Glomerular endothelial cell (primary cell): ENCODE measurements around the gene ADAT3. TPM values are rescaled to one million over a fixed set of nuclear protein-coding genes. Genes with fewer than 3 reads are reported as not detected.

Source experiments
- DNase-seq: peaks from one replicate; pipeline ENCODE4 v3.0.0-alpha.2; 2011; ENCODE audit warnings: low read depth, low spot score; ENCODE audit errors: extremely low read depth
- total RNA-seq: library from RNA; depleted of rRNA; stranded (reverse); fragments of >200 nt; gene quantifications from 2 replicates; pipeline ENCODE4 v1.2.3, GENCODE V29; 2015

Gene ADAT3
- 4.8 and 8.2 TPM in 2 replicates for total RNA-seq

DNA sequence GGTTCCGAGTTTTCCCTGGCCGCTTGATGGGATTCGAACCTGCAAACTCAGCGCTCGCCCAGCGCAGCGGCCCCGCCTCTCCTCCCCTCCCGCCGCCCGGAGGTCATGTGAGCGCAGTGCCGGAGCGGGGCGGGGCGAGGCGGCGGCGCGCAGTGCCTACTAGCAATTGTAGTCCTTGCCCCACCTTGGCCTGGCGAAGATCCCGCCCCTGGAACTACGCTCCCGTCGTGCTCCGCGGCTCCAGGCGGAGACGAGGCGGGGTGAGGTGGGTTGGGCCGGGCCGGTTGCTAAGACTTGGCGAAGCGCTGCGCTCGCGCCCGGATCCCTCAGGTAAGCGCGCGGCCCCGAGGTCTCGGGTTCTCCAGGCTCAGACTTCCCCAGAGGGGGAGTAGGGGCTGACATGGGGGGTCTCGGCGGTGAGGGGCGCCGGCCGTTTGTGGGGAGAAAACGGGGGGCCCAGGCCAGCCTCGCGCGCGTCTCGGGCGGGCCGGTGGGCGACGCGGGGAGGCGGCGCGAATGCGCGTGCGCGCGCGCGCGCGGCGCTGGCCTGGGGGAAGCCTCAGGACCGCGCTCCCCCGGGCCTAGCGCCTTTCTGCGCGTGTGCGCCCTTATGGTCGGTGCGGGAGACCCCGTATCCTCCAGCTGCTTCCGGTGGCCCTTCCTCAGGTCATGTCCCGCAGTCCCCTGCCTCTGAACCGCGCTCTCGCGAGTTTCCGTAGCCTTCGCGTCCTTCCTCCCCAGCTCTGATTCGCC, at the start of gene ADAT3, which contains the start of gene SCAMP4:
TSS of gene ADAT3 (plus strand) at position 290 of the 753 bp plus-strand sequence. CDS start 6,649 bp downstream, outside the sequence.
TSS of gene SCAMP4 (plus strand) at position 290 of the 753 bp plus-strand sequence. CDS start 9,621 bp downstream, outside the sequence.
- DNase-seq, result no peak

DNA sequence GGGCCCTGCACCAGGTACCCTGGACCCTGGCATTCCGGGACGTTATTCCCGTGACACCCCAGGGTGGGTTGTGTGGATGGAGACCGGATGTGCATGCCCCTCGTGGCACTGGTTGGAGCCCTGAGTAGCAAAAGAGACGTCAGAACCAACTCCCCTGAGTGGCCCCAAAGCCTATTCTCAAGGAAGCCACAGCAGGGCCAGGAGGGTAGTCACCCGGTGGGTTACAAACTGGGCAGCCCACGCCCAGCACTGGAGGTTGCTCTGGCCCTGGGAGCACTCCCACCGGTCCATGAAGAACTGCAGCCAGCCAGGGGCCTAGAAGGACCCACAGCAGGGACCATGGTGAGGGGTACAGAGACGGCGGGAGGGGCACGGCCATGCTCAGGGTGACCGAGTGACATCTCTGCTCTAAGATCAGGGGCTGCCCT, 49.4 kb upstream of the ADAT3 start:
- no peak for DNase-seq

DNA sequence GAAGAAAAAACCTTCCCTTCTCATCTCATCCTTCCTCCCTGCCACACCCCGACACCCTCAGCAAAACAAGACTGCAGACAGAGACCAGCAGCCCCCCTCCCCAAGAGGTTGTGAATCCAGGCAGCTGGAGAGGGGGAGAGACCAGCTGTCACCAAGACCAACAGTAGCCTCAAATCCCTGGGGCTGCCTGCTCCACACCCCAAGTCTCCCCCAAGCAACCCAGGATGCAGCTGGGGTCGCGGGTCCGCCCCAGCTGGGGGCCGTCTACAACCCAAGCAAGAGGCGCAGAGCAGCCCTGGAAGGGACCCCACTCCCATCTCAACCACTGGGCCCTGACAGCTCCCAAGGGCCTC, 48.9 kb upstream of the ADAT3 start:
- no peak for DNase-seq

DNA sequence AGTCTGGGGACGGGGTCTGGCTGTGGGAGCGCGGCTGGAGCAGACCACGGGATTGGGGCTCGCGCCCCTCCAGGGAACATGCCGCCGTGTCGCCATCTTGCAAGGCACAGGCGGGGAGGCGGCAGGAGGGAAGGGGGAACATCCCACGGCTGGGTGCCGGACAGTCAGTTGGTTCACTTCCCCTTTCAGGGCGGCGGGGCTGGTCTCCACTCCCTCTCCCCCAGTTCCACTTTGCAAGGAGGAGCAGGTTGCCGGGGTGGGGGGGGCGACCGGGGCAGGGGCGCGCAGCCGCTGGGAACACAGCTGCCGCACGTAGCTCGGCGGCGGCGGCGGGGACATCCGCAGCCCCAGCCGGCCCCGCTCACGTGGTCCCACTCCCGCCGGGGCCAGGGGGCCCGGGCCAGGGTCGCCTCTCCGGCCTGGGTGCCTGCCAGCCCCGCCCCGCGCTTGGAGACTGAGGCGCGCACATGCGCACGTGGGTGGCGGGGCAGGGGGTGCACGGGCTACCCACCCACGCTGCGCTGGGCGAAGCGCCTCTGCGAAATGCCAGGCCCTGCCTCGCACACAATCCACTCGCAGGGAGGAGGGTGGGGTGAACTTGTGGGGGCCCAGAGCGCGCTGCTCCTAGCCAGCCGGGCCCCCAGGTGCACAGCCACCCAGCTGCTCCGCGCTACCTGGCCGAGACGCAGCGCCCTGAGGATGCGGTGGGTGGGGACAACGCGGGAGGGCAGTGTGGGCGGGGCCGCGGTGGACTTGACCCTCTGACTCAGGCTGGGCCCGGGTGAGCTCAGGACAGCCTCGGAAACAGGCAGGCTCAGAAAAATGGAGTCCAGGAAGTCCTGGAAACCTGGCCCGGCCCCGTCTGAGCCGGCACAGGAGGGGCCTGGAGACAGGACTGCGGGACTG, 48.2 kb upstream of the ADAT3 start:
- no peak for DNase-seq

DNA sequence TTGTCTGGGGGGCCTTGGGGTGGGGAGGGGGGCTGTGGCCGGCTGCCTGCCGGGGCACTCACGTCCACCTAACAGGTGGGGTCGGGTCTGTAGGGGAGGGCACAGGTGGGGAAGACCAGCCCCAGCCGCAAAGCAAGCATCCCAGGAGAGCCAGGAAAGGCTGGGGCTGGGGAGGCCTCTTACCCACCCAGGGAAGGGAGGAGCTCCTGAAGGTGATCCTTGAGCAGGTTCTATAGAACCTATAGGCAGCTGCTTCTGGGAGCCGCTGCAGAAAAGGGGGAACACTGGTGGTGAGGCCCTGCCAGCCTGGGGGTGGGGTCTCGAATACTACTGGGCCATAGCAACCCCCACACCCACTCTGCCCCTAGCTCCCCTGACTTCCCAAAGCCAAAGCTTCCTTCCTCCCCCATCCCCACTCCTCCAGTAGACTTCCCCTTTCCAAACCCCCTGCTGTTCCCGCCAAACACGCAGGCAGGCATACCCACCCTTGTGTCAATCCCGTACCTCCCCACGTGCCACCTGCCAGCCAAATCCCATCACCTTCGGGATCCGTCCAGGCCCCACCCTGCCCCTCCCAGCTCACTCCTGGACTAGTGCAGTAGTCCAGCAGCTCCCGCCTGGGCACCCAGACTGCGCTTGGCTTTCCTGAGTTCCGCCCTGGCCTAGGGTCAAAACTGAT, 47.4 kb upstream of the ADAT3 start:
- DNase-seq, result no peak

DNA sequence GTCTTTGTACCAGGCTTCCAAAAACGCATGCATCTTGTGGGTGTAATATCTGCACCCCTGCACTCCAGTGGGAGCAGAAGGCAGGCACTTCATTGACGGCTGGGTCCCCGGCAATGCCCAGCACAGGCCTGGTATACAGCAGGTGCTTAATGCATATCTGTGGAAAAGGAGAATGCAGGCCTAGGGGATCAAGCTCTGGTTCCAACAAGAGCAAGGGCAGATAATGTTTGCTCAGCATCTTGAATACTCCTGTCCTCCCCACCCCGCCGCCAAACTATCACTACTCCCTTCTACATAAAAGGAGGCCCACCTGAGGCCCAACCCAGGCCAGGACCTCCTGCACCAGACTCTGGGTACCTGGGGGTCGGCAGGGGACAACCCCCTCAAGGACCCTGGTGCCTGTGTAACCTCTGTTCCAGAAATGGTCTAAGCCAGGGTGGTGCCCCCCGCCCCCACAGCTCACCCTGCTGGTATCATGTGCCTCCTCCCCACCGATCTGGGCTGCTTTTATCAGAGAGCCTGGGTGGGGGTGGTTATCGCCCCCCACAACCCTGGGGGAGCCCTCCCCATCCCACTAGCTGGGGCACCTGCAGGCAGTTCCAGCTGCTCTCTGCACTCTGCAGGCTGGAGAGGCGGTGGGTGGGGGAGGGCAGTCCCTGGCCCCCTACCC, 46.7 kb upstream of the ADAT3 start:
- DNase-seq, result no peak

DNA sequence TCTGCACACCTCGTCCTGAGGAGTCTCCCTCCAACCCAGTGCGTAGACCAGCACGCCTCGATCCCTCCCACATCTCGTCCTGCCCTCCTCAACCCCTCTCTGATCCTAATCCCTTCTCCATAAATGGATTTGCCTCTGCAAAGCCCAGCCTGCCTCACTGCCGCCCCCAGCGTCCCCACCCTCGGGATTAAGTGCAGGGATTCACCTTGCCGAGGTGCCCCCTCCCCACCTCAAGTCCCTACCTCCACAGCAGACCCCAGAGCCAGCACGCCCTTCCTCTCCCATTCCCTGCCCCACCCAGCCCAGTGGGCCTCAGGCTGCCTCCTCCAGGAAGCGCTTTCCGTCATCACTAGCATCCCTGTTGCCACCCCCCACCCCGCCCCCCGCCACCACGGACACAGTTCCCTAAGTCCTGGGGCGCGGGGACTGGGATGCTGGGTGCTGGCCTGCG, 45.8 kb upstream of the ADAT3 start:
- no peak for DNase-seq

DNA sequence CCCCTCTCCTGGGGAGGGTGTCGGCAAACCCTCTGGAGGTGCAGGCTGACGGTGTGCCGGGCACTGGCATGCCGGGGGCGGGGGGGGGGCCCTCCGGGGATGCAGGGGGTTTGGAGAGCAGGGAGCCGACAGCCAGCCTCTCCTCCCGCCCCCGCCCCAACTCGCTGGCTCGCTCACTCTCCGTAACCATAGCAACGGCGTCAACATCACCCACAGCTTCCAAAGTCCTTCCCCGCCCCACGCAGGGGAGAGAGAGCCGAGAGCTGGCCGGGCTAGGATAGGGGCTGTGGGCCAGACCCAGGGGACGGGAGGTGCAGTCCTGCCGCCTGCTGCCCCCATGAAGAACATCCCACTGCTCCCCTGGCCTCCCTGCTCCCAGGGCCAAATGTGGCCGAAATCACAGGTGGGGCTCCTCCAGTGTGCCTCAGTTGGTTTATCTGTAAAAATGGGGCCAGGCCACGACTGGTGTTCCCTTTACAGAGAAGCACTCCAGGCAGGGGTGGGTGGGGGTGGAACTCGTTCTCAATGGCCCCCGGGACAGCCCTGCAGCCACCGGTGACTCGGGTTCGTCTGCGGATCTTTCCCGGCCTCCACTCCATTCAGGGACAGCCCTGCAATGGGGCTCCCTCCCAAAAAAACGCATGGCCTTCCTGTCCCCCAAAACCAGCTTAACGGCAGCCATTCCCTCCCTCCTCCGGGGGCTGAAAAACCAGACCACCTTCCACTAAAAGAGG, 45.0 kb upstream of the ADAT3 start:
- no peak for DNase-seq

DNA sequence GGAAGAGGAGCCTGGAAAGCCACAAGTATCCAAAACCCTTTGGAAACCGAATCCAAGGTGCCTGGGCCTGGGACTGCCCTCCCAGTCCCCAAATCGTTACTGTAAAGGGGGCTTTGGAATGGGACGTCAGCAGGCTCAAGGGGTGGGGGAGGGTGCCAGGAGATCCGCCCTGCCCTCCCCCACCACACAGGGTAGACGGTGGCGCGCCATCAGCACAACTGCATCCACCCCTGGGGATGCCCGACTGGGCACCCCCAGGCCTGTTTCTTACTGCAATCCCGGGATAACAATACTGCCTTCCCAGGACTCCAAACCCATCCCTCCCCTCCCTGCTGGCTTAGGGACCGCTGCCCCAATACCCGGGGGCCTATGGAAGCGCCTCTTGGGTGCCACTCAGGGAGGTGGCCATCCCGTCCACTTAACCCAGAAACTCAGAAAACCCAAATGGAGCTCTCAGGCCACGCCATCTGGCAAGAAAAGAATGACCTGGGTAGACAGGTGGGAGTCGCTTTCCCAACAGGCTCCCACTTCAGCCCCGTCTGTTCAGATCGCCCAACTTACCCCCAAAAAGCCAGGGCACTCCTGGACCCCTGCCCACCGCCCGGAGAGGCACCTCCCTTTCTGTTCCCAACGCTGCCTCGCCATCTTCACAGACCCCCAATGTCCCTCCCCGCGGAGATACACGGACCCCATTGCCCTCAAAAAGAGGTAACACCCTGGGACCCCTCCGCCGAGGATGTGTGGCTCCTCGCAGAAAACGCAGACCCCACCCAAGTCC, 44.2 kb upstream of the ADAT3 start:
- DNase-seq, result no peak

DNA sequence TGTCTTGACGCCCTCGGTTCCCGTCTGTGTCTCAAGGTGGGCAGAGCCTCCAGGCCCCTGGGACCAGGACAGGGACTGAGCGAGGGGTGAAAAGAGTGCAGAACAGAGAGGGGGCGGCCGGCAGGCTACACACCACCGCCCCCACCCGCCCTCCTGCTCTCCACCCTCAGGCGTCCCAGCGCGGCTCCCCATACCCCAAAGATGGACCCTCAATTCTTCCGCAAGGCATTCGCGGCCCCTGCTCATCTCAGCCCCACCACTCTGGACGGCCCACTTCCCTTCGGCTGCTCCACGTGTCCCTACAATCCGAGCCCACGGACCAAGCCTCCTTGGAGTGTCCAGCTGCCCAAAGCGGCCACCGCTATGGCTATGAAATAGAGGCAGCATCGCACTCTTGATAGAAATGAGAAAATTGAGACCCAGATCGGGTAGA, 43.6 kb upstream of the ADAT3 start:
- no peak for DNase-seq

DNA sequence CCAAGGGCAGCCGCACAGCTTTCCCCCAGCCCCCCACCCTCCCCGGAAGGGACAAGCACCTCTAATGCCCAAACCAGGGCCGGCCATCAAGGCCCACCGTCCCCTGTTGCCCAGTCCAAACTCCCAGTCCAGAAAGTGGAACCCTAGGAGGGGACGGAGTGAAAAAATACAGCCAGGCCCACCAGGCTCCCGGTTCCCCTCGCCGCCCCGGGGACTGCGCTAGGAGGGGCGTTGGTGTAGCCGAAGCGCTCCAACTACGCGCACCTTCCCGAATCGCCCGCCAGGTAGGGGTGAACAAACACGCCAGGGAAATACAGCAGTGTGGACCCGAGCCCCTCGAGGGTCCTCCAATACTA, 43.2 kb upstream of the ADAT3 start:
- no peak for DNase-seq

DNA sequence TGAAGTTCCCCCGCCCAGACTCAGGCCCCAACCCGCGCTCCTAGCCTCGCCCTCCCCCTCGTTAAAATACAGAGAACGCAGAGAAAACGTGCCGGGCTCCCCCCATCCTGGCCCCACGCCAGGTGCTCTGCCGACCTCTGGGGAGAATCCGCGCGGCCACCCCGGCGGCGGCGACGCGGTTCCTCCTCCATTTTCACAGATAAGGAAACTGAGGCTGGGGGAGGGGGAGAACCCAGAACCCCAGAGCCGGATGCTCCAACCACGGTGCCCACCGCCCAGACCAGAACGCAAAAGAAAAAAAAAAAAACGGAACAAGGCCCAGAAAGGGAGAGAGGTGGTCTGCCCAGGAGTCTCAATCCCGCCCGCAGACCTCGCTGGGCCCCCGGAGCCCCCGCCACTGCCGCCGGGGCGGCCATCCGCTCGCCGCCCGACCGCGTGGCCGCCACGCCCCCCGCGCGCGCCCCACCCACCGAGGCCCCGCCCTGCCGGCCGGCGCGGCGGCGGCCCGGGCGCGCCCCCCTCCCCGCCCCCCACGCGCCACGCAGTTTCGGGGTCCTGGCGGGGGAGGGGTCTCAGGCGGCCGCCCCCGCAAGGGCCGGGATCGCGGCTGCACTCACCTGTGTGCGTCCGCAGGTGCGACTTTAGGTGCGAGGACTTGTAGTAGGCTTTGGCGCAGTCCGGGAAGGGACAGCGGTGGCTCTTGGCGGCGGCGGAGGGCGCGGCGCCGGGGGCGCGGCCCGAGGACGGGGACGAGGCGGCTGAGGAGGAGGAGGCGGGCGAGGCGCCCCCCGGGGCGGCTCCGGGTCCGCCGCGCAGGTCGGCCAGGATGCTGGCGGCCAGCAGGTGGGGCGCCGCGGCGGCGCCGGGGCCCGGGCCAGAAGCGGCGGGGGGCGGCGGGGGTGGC, 42.5 kb upstream of the ADAT3 start:
- DNase-seq, result no peak

DNA sequence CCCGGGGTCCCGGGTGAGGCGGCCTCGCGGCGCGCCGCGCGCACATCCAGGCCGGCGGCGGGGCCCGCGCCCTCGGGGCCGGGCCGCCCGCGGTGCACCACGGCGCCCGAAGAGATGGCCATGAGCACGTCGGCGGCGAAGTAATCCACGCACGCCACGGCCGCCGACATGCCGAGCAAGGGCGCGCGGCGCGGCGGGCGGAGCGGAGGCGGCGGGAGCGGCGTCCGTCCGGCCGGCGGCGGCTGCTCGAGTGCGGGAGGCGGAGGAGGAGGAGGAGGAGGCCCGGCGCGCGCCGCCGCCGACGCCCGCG, 41.9 kb upstream of the ADAT3 start, which contains the start of gene KLF16:
TSS of gene KLF16 (minus strand) at position 252 of the 310 bp plus-strand sequence. CDS start at position 170, 82 bp downstream.
- DNase-seq, result no peak

DNA sequence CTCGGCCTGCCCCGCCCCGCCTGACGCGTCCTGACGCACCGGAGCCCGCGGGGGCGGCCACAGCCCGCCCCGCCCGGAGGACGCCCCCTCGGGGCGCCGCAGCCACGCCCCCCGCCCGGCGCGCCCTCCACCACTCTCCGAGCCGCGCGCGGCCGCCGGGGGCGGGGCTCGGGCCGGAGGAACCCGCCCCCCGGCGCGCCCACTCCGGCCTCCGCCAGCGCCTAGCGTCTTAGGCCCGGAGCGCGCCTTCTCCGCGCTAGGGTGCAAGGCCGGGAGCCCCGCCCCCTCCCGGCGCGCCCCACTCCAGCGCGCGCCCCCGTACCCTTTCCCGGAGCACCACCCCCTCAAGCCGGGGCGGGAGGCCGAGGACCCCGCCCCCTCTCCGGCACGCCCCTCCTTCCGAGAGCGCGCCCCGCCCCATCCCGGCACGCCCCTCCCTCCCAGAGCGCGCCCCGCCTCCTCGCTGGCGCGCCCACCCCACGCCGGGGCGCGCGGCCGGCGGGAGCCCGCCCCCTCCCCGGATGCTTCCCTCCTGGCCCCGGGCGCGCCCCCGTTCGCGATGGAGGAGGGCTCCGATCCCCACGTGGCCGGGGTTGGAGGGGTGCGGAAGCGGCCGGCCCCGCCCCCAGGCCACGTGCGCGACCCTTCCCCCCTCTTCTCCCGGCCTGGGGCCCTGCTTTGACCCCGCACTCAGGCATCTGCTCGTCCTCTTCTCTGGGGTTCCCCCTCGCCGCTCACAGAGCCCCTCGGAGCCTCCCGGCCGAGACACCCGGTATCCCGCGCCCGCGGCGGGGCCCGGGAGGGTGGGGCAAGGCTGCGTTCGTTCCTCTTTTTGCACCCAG, 41.3 kb upstream of the ADAT3 start:
- DNase-seq, result no peak

DNA sequence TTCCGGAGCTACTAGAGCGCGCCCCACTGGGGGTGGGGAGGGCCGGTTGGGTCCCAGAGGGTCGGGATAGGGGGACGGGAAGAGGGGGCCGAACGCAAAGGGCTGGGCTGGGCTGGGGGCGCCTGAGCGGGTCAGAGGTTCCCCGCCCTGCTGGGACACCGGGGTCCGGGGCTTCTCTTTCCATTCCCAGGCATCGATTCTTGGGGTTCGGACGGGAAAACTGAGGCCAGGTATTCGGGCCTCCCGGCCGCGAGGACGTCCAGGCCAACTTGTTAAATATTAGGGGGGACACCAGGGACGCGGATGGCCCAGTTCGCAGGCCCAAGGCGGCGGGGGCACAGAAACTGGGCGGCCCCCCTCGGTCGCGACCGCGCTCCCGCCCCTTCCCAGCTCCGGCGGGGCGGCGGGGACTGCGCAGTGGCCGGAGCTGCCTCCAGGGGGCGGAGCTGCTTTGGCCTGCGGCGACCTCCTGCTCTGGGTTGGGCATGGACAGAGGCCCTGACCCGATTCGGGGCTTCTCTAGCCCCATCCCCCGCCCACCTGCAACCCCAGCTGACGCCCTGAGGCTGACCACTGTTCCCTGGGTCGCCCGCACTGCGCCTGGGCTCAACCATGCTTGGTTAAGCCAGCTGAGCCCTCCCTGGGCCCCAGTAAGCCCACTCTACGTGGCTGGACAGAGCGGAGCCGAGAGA, 40.6 kb upstream of the ADAT3 start:
- DNase-seq, result no peak

DNA sequence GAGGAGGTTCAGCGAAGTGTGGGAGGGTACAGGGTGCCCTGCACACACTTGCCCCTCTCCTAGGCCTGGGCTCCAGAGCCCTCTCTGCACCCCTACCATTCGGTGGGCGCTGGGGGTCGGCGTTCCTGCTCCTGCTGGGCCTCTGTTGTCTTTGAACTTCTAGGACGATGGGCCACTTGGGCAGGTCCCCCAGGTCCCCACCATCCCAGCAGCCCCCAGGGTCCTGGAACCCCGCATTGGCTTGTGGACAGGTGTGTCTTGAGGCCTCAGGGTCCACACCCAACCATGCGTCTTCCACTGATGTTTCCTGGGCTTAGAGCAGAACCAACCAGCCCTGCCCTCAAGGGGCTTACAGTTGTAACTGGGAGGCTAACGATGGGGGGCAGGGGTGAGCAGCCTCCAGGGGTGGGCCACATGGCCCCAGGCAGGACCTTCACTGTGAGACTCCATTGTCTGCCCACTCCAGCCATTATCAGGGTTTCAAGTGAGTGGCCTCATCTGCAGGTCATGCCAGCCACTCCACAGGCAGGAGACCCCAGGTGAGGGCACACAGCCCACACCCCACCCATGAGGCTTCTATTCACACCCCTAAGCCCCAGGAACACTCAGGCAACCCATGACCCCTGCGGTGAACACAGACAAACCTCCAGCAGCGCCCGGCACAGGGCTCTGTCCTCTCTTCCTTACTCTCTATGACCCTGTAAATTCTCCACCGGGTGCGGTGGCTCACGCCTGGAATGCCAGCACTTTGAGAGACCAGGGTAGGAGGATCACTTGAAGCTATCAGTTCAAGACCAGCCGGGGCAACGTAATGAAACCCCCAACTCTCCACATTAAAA, 39.8 kb upstream of the ADAT3 start:
- no peak for DNase-seq
